OCI-M1 (cell line): ENCODE data around the gene TNFSF13B.
A peak's percentile ranks its signal among the peaks of the same experiment; 100 is the strongest.
"Not testable (repeated sequence)": the region's sequence is repeated elsewhere in the genome, so short reads cannot be mapped to it uniquely, and the experiment has no call there.

Experiments
- DNase-seq: peaks from one replicate; lab custom pipeline; 2025; lab: John Stamatoyannopoulos, UW

TNFSF13B gene

DNA sequence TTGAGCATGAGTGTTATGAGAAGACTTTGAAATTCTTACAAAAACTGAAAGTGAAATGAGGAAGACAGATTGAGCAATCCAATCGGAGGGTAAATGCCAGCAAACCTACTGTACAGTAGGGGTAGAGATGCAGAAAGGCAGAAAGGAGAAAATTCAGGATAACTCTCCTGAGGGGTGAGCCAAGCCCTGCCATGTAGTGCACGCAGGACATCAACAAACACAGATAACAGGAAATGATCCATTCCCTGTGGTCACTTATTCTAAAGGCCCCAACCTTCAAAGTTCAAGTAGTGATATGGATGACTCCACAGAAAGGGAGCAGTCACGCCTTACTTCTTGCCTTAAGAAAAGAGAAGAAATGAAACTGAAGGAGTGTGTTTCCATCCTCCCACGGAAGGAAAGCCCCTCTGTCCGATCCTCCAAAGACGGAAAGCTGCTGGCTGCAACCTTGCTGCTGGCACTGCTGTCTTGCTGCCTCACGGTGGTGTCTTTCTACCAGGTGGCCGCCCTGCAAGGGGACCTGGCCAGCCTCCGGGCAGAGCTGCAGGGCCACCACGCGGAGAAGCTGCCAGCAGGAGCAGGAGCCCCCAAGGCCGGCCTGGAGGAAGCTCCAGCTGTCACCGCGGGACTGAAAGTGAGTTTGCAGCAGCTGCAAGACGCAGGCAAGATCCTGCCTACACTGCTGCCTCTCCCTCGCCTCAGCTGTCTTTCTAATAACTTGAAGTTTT, at the start of gene TNFSF13B:
Gene TNFSF13B, plus strand, starts transcription at position 118 of the 728 bp plus-strand sequence. Its CDS starts 178 bp downstream, at position 296.
- peak; percentile 89 for DNase-seq

DNA sequence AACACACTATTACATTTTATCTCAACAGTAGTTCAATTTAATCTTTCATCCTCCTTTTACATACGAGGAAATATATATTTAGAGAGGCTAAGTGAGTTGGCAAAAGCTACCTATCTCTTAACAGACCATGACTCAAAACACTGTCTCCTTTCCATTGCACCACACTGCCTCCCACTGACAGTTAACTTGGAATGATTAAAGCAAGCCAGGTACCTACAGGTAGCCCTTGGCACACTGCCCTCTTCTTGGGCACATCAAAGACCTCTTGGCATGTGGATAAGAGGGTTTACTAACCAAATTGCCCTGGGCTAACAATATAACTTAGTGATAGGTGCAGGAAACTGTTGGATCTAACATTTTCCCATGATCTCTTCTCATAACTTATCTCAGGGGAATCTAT, 49.5 kb upstream of the TNFSF13B start:
- DNase-seq, result peak; percentile 39

- DNase-seq, result no peak
Observed at GRCh38 chr13:108223687-108224503, 45.6 kb upstream of the TNFSF13B start.

GRCh38 chr13:108225440-108225839, 44.1 kb upstream of the TNFSF13B start:
- peak; percentile 74 for DNase-seq

GRCh38 chr13:108226184-108226583, 43.3 kb upstream of the TNFSF13B start:
- no peak for DNase-seq

DNA sequence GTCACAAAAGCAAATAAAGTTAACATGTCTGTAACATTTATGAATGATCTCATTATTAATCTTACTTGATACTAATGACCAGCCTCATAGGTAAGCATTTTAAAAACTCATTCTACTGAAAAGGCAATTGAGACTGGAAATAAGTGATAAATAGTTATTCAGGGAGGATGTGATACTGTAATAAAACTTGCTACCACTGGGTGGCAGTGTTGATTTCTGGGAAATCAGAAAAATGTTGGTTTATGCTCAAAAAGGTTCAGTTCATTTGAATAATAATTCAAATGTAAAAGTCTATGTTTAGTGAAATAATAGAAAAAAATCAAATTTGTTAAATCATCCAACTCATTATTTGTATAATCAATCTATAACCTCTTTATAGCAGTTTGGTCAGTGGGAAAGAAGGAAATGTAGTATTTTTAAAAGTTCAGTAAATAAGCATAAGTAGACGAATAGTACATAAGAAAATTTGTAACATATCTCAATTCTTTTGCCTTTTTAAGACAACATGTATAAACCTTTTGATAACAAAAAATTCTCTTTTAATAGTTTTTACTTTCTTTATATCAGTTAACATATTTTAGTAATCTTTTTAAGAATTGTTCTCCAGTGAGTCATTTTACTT, 41.8 kb upstream of the TNFSF13B start:
- DNase-seq, result peak; percentile 78

- no peak for DNase-seq
Observed at GRCh38 chr13:108230377-108230776, 39.1 kb upstream of the TNFSF13B start.

DNA sequence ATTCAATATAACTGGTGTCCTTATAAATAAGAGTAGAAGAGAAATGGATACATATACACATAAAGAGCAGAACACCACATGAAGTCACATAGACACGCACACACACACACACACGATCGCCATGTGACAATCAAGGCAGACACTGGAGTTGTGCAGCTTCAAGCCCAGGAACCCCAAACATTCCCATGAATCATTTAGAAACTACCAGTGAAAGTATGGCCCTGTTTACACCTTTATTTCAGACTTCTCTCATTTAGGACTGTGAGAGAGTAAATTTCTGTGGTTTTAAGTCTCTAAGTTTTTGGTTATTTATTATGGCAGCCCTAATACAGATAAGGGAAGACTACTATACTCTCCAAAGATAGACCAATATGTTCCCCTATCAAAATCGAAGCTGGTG, 20.4 kb upstream of the TNFSF13B start:
- DNase-seq, result no peak

GRCh38 chr13:108257248-108257647, 12.3 kb upstream of the TNFSF13B start:
- peak; percentile 26 for DNase-seq

GRCh38 chr13:108263621-108264355, 5.7 kb upstream of the TNFSF13B start:
- no peak for DNase-seq

DNA sequence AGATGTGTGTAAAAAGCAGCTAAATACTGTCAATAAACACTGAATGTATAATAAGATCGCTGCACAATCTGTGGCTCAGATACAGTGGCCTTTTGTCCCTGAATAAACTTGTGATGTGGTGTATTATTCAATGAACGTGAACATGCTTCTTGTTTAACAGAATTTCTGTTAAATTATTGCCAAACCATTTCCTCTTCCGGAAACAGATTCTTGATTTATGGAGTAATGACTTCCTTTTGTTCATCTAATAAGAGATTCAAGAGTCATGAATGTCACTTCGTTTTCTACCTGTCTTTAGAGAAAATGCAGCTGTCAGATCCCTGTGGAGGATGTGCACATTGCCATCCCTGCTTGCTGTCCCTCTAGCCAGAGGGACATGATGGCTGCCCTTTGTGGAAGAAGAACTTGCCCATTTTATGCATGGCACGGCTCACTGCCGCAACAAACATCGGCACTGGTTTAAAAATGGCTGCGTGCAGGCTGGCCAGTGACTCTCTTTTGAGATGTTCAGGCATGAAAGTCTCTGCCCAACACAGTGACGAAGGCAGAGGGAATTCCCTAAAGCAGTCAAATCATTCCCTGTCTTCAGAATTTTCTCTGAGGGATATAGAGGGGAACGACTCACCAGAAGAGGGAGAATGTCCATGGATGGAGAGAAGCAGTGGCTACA, 3.1 kb upstream of the TNFSF13B start:
- DNase-seq, result no peak

- no peak for DNase-seq
Observed at GRCh38 chr13:108267347-108267746, 2.2 kb upstream of the TNFSF13B start.

GRCh38 chr13:108267855-108268254, 1.7 kb upstream of the TNFSF13B start:
- DNase-seq, result not testable (repeated sequence)

GRCh38 chr13:108268466-108269112, 929 bp upstream of the TNFSF13B start:
- peak; percentile 45 for DNase-seq

DNA sequence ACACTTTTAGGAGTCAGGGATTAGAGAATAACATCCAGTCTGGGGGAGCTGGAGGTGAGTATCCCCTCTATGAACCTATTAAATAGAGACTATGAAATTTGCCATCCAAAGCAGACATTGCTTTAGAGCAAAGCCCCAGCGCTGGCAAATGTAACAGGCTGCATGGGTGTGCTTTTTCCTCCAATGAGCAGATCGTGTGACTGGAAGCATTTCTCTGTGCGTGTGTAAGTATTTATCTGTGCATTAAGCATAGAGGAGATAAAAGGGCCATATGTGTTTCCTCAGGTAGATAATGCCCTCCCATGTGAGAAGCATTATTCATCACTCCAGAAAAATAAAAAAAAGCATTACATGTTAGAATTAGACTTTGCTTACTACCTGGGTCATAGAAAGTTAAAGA, 924 bp downstream of the TNFSF13B start:
- DNase-seq, result peak; percentile 69

DNA sequence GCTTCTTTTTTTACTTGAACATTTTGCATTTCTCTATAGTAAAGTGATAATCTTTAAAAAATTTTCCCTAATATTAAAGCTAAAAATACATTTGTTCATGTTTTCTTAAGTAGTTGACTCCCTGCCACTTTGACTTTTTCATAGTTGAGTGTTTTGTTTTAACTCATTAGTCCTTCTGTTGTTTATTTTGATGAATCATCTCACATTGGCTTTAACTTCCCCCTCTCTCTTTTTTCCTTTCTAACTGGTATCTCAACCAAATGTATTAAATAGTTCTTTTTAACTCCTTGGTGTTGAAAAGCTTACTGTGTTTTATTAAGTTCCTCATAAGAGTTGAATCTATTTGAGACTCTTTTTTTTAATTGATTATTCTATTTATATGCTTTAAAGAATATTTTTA, 2.8 kb downstream of the TNFSF13B start:
- peak; percentile 54 for DNase-seq

DNA sequence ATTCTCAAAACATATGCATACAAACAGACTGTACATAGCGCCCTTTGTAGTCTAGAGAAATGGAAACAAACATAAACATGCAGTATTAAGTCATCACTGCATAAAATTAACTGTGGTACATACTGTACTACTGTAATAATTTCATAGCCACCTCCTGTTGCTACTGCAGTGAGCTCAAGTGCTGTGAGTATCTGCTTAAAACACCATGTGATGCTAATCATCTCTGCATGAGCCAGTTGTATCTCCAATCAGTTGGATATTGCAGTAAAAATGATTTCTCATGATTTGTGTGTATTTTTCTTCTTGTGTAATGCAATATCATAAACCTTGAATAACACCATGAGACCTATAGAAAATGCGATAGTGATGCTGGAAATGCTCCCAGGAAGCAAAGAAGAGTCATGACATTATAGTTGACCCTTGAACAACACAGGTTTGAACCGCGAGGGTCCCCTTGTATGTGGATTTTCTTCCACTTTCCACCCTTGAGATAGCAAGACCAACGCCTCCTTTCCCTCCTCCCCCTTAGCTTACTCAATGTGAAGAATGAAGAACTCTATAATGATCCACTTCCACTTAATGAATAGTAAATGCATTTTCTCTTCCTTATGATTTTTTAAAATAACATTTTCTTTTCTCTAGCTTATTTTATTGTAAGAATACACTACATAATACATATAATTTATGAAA, 4.1 kb downstream of the TNFSF13B start:
- DNase-seq, result no peak

- DNase-seq, result no peak
Observed at GRCh38 chr13:108274718-108275117, 5.2 kb downstream of the TNFSF13B start.

- DNase-seq, result no peak
Observed at GRCh38 chr13:108276060-108276459, 6.5 kb downstream of the TNFSF13B start.

DNA sequence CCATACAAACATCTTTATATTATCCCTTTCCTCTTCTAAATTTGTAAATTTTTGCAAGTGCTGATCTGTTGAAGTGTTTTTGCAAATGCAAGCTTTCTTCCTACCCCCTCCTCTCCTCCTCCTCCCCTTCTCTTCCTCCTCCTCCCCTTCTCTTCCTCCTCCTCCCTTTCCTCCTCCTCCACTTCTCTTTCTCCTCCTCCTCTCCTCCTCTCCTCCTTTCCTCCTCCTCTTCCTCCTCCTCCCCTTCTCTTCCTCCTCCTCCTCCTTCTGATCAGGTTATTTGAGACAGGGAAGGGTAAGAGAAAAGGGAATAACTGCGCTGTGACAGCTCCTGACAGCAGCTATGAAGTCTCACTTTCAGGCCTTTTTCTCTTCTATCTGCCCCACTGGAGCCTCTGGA, 8.9 kb downstream of the TNFSF13B start:
- DNase-seq, result no peak
